HG03439 (cell line): Measurements from ENCODE around the gene GRPEL2.
A peak's percentile ranks its signal among the peaks of the same experiment; 100 is the strongest.

Experiments
- ATAC-seq: cut with Tn5 transposase; IDR thresholded peaks from one replicate; pipeline ENCODE4 v1.9.1; 2021; ENCODE audit warnings: mild to moderate bottlenecking, moderate library complexity; ENCODE audit not compliant: unreplicated experiment

GRPEL2 gene

GRCh38 chr5:149317281-149318048, 27.8 kb upstream of the GRPEL2 start:
- no peak for ATAC-seq

GRCh38 chr5:149319174-149319573, 26.1 kb upstream of the GRPEL2 start:
- no peak for ATAC-seq

GRCh38 chr5:149320791-149321330, 24.4 kb upstream of the GRPEL2 start:
- no peak for ATAC-seq

GRCh38 chr5:149322518-149322917, 22.8 kb upstream of the GRPEL2 start:
- ATAC-seq: no peak

GRCh38 chr5:149323210-149323609, 22.1 kb upstream of the GRPEL2 start:
- ATAC-seq: no peak

GRCh38 chr5:149323621-149324205, 21.6 kb upstream of the GRPEL2 start:
- no peak for ATAC-seq

- ATAC-seq: no peak
Observed at GRCh38 chr5:149324641-149325040, 20.7 kb upstream of the GRPEL2 start.

- no peak for ATAC-seq
Observed at GRCh38 chr5:149325166-149325735, 20.0 kb upstream of the GRPEL2 start.

- no peak for ATAC-seq
Observed at GRCh38 chr5:149325894-149326293, 19.4 kb upstream of the GRPEL2 start.

- no peak for ATAC-seq
Observed at GRCh38 chr5:149326611-149327010, 18.7 kb upstream of the GRPEL2 start.

GRCh38 chr5:149328177-149328576, 17.1 kb upstream of the GRPEL2 start:
- ATAC-seq: no peak

GRCh38 chr5:149333711-149334443, 11.4 kb upstream of the GRPEL2 start:
- ATAC-seq: no peak

- no peak for ATAC-seq
Observed at GRCh38 chr5:149337736-149338135, 7.6 kb upstream of the GRPEL2 start.

- no peak for ATAC-seq
Observed at GRCh38 chr5:149338364-149338763, 6.9 kb upstream of the GRPEL2 start.

- ATAC-seq: no peak
Observed at GRCh38 chr5:149340920-149341319, 4.4 kb upstream of the GRPEL2 start.

GRCh38 chr5:149341876-149342275, 3.4 kb upstream of the GRPEL2 start:
- no peak for ATAC-seq

GRCh38 chr5:149344151-149344550, 1.1 kb upstream of the GRPEL2 start:
- no peak for ATAC-seq

GRCh38 chr5:149345892-149346222, 558 bp downstream of the GRPEL2 start:
- peak; percentile 20 for ATAC-seq

- ATAC-seq: no peak
Observed at GRCh38 chr5:149348518-149348917, 3.2 kb downstream of the GRPEL2 start.

- no peak for ATAC-seq
Observed at GRCh38 chr5:149349382-149349781, 4.1 kb downstream of the GRPEL2 start.

GRCh38 chr5:149352169-149352568, 6.9 kb downstream of the GRPEL2 start:
- no peak for ATAC-seq
